ENCODE results near the gene TLK1. TPM values are rescaled to one million over a fixed set of nuclear protein-coding genes. Genes with fewer than 3 reads are reported as not detected.

Gene TLK1
- polyA plus RNA-seq, 1 experiment: 6.4 TPM

- Histone ChIP-seq H3K4me3 (ENCODE audit: low read depth, low read length) (no peak overlapping the region), H3K36me3 (ENCODE audit: control insufficient read depth, insufficient read depth, low read length) (no peaks in the 10 kb centered on the region; the same call in 1 of the 2 replicates), H3K27me3 (ENCODE audit: control insufficient read depth, insufficient read depth, low read length) (no peaks in the 10 kb centered on the region)
- ChIA-PET CTCF (no interaction called here), POLR2A (interaction anchor here (0.5 kb wide), 1 partner anchor 383 kb away, joined by 6 read pairs; no protein-coding TSS in a partner anchor)
- DNase-seq (ENCODE audit: low read depth): peak; percentile 15
- TF ChIP-seq, protein P1, sequence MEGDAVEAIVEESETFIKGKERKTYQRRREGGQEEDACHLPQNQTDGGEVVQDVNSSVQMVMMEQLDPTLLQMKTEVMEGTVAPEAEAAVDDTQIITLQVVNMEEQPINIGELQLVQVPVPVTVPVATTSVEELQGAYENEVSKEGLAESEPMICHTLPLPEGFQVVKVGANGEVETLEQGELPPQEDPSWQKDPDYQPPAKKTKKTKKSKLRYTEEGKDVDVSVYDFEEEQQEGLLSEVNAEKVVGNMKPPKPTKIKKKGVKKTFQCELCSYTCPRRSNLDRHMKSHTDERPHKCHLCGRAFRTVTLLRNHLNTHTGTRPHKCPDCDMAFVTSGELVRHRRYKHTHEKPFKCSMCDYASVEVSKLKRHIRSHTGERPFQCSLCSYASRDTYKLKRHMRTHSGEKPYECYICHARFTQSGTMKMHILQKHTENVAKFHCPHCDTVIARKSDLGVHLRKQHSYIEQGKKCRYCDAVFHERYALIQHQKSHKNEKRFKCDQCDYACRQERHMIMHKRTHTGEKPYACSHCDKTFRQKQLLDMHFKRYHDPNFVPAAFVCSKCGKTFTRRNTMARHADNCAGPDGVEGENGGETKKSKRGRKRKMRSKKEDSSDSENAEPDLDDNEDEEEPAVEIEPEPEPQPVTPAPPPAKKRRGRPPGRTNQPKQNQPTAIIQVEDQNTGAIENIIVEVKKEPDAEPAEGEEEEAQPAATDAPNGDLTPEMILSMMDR (IDR thresholded peaks at IDR 0.05; ENCODE audit: insufficient read depth, low read depth, low read length): no peak
These were observed 104.4 kb downstream of the TLK1 start for GRCh38 chr2:171056307-171056706.

GRCh38 chr2:171049691-171050090, 111.0 kb downstream of the TLK1 start:
- CTCF ChIA-PET: no interaction called here
- no peaks in the 10 kb centered on the region for H3K36me3 ChIP-seq (ENCODE audit: control insufficient read depth, insufficient read depth, low read length)
- POLR2A ChIA-PET: no interaction called here
- no peaks in the 10 kb centered on the region for H3K27me3 ChIP-seq (ENCODE audit: control insufficient read depth, insufficient read depth, low read length)
- DNase-seq (ENCODE audit: low read depth): no peak
- TF ChIP-seq, protein P1 (IDR thresholded peaks at IDR 0.05; ENCODE audit: insufficient read depth, low read depth, low read length): no peak
- no peak overlapping the region for H3K4me3 ChIP-seq (ENCODE audit: low read depth, low read length)

DNA sequence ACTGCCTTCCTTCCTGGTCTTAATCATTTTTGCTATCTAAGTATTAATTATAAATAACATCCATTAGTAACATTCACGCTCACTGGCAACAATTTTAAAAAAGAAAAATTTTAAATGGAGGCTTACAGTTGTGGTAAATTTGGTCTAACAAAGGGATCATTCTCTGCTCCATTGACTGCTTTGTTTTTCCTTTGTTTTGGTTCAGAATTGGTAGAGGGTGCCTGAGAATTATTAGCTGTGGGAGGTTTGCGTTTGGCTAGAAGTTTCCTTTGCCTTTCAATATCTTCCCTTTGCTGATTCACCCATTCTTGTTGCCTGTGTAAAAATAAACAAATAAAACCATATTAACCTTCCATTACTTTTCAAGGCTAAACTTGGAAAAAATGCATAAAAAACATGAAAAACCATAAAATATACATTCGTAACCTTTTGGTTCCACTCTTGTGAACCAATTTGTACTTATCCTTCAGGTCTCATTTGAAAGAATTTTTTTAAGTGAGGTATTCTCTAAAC, 114.6 kb downstream of the TLK1 start:
- TF ChIP-seq, protein P1 (IDR thresholded peaks at IDR 0.05; ENCODE audit: insufficient read depth, low read depth, low read length): no peak
- Histone ChIP-seq H3K27me3 (ENCODE audit: control insufficient read depth, insufficient read depth, low read length) (no peaks in the 10 kb centered on the region), H3K4me3 (ENCODE audit: low read depth, low read length) (no peak overlapping the region), H3K36me3 (ENCODE audit: control insufficient read depth, insufficient read depth, low read length) (no peaks in the 10 kb centered on the region)
- DNase-seq (ENCODE audit: low read depth): no peak
- POLR2A ChIA-PET: no interaction called here
- CTCF ChIA-PET: no interaction called here

DNA sequence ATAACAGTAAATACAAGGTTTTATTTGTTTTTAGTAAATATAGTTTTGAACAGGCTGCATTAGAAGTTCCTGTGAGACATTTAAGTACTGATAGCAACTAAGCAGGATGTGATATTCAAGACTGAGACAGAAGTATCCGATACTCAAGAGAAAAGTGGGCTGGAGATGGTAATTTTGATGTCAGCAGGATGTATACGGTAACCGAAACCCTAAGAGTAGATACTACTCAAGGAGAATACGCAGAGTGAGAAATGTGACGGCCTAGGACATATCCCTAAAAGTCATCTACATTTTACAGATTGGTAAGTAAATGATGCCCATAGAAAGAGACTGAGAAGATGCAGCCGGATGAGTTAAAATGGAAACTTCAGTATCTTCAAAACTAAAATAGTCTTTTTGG, 116.3 kb downstream of the TLK1 start:
- ChIA-PET POLR2A (no interaction called here), CTCF (no interaction called here)
- H3K36me3 ChIP-seq (ENCODE audit: control insufficient read depth, insufficient read depth, low read length): no peaks in the 10 kb centered on the region
- no peak overlapping the region for H3K4me3 ChIP-seq (ENCODE audit: low read depth, low read length)
- TF ChIP-seq, protein P1 (IDR thresholded peaks at IDR 0.05; ENCODE audit: insufficient read depth, low read depth, low read length): no peak
- no peaks in the 10 kb centered on the region for H3K27me3 ChIP-seq (ENCODE audit: control insufficient read depth, insufficient read depth, low read length)
- DNase-seq (ENCODE audit: low read depth): no peak

GRCh38 chr2:171042253-171042969, 118.3 kb downstream of the TLK1 start:
- no peak for DNase-seq (ENCODE audit: low read depth)
- Histone ChIP-seq H3K27me3 (ENCODE audit: control insufficient read depth, insufficient read depth, low read length) (no peaks in the 10 kb centered on the region), H3K36me3 (ENCODE audit: control insufficient read depth, insufficient read depth, low read length) (peaks cover 2% of the 10 kb centered on the region; the same call in 1 of the 2 replicates), H3K4me3 (ENCODE audit: low read depth, low read length) (no peak overlapping the region)
- ChIA-PET POLR2A (no interaction called here), CTCF (interaction anchor here (0.6 kb wide), 1 partner anchor 11 kb away, joined by 3 read pairs; no protein-coding TSS in a partner anchor)
- TF ChIP-seq, protein P1 (IDR thresholded peaks at IDR 0.05; ENCODE audit: insufficient read depth, low read depth, low read length): no peak
